Measurements from ENCODE around the gene TMOD3.

The TMOD3 gene

GRCh38 chr15:51825698-51826097, 3.8 kb upstream of the TMOD3 start:
- no peak for DNase-seq (ENCODE audit: low spot score)
- TF ChIP-seq, protein P1, sequence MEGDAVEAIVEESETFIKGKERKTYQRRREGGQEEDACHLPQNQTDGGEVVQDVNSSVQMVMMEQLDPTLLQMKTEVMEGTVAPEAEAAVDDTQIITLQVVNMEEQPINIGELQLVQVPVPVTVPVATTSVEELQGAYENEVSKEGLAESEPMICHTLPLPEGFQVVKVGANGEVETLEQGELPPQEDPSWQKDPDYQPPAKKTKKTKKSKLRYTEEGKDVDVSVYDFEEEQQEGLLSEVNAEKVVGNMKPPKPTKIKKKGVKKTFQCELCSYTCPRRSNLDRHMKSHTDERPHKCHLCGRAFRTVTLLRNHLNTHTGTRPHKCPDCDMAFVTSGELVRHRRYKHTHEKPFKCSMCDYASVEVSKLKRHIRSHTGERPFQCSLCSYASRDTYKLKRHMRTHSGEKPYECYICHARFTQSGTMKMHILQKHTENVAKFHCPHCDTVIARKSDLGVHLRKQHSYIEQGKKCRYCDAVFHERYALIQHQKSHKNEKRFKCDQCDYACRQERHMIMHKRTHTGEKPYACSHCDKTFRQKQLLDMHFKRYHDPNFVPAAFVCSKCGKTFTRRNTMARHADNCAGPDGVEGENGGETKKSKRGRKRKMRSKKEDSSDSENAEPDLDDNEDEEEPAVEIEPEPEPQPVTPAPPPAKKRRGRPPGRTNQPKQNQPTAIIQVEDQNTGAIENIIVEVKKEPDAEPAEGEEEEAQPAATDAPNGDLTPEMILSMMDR (IDR thresholded peaks at IDR 0.05; ENCODE audit: borderline replicate concordance, control extremely low read depth, extremely low read depth, insufficient read depth, missing control alignments), result no peak
- in situ Hi-C loops (cut with MboI; ENCODE audit: low sequenced_read_pairs, unreplicated experiment), result no loop called here

- peak; percentile 15 for DNase-seq (ENCODE audit: low spot score)
- TF ChIP-seq, protein P1 (IDR thresholded peaks at IDR 0.05; ENCODE audit: borderline replicate concordance, control extremely low read depth, extremely low read depth, insufficient read depth, missing control alignments), result no peak
- in situ Hi-C loops (cut with MboI; ENCODE audit: low sequenced_read_pairs, unreplicated experiment), result no loop called here
These were observed 655 bp upstream of the TMOD3 start for GRCh38 chr15:51828621-51829375.

GRCh38 chr15:51830276-51830806, 888 bp downstream of the TMOD3 start:
- in situ Hi-C loops (cut with MboI; ENCODE audit: low sequenced_read_pairs, unreplicated experiment), result no loop called here
- TF ChIP-seq, protein P1 (IDR thresholded peaks at IDR 0.05; ENCODE audit: borderline replicate concordance, control extremely low read depth, extremely low read depth, insufficient read depth, missing control alignments), result no peak
- no peak for DNase-seq (ENCODE audit: low spot score)

GRCh38 chr15:51833772-51834171, 4.3 kb downstream of the TMOD3 start:
- DNase-seq (ENCODE audit: low spot score), result no peak
- TF ChIP-seq, protein P1 (IDR thresholded peaks at IDR 0.05; ENCODE audit: borderline replicate concordance, control extremely low read depth, extremely low read depth, insufficient read depth, missing control alignments), result no peak
- in situ Hi-C loops (cut with MboI; ENCODE audit: low sequenced_read_pairs, unreplicated experiment), result no loop called here

DNA sequence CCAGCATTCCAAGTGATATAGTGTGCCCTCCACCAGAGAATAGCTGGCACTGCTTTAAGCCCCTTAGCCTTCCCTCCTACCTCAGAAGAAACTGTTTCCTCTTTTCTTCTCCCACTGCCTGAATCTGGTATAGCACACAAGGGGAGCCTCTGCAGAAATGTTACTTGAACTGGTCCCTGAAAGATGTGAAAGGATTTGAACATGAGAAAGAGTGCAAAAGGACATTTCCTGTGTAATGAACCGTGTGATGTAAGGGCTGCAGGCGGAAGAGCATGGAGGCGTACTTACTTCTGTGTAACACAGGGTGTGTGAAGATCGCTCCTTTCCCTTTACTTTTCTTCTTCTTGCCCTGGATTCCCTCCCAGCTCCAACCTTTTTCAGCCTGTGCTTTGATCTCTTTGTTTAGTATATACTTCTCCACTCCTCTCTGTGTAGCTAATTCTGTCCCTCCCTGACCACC, 8.4 kb downstream of the TMOD3 start:
- TF ChIP-seq, protein P1 (IDR thresholded peaks at IDR 0.05; ENCODE audit: borderline replicate concordance, control extremely low read depth, extremely low read depth, insufficient read depth, missing control alignments), result no peak
- DNase-seq (ENCODE audit: low spot score), result peak; percentile 20
- in situ Hi-C loops (cut with MboI; ENCODE audit: low sequenced_read_pairs, unreplicated experiment), result no loop called here

GRCh38 chr15:51838270-51838669, 8.8 kb downstream of the TMOD3 start:
- TF ChIP-seq, protein P1 (IDR thresholded peaks at IDR 0.05; ENCODE audit: borderline replicate concordance, control extremely low read depth, extremely low read depth, insufficient read depth, missing control alignments), result no peak
- in situ Hi-C loops (cut with MboI; ENCODE audit: low sequenced_read_pairs, unreplicated experiment), result no loop called here
- no peak for DNase-seq (ENCODE audit: low spot score)
